Ramos (cell line): Measurements from ENCODE around the gene SBF2.
"Not testable (repeated sequence)": the region's sequence is repeated elsewhere in the genome, so short reads cannot be mapped to it uniquely, and the experiment has no call there.

Experiments
- in situ Hi-C: fragments of 300-500 bp; cut with MboI; formaldehyde crosslinking; loops from one replicate; pipeline ENCODE4 v1.14.3; 2022; ENCODE audit warnings: low sequenced_read_pairs; ENCODE audit not compliant: unreplicated experiment

Gene SBF2

DNA sequence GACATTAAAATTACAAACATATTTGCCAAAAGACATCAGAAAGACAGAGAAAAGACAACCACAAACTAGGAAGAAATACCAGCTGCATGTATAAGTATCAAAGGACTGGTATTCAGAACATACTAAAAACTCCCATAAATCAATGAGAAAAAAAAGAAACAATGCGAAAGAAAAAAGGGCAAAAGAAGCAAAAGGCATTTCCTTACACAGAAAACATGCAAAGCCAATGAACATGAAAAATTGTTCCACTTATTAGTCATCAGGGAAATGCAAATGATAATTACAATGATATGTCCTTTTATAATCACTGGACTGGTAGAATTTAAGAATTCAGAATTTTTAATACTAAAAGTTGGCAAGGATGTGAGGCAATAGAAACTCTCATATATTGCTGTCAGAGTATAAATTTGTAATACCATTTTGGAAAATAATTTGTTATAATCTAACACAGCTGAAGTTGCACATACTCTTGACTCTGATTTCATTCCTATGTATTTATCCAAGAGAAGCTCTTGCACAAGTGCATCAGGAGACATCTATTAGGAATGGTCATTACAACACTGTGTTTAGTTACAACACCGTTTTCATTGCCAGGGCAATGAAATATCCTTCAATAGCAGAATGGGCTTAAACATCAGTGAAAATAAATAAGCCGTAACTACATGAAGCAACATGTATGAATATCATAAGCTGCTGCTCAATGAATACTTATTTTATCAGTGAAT lies 350.5 kb downstream of the SBF2 start:
- in situ Hi-C loops: no loop called here

DNA sequence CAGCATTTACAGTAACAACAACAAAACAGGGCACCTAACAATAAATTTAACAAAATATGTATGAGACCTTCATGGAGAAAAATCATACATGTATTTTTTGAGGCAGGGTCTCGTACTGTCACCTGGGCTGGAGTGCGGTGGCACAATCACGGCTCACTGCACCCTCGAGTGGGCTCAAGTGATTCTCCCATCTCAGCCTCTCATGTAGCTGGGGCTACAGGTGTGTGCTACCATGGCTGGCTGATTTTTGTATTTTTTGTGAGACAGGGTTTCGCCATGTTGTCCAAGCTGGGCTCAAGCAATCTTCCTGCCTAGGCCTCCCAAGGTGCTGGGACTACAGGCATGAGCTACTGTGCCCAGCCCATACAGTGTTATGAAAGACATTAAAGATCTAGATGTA lies 352.0 kb downstream of the SBF2 start:
- in situ Hi-C loops: no loop called here

- in situ Hi-C loops: not testable (repeated sequence)
Measured at GRCh38 chr11:9939150-9939549, 354.9 kb downstream of the SBF2 start.

- in situ Hi-C loops: no loop called here
Measured at GRCh38 chr11:9936754-9937153, 357.3 kb downstream of the SBF2 start.

GRCh38 chr11:9932843-9933242 lies 361.2 kb downstream of the SBF2 start:
- in situ Hi-C loops: not testable (repeated sequence)

- in situ Hi-C loops: not testable (repeated sequence)
Measured at GRCh38 chr11:9930562-9931331, 363.3 kb downstream of the SBF2 start.

- in situ Hi-C loops: no loop called here
Measured at GRCh38 chr11:9927670-9928069, 366.3 kb downstream of the SBF2 start.

DNA sequence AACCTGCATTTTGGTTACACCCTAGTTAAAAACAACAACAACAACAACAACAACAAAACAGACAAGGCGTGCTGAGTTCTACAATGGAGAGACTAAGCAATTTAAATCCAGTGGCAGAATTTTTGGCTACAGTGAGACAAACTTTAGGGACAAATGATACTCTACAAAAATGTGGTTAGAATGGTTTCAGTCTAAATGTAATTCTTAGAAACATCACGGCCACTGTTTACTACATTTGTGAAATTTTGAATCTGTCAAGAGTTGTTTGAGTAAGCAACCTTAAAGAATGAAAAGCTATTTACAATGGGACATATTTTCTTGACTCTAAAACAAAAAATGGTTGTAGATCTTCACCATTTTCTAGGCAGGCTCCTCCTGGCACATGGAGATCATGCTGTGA lies 370.7 kb downstream of the SBF2 start:
- in situ Hi-C loops: no loop called here

DNA sequence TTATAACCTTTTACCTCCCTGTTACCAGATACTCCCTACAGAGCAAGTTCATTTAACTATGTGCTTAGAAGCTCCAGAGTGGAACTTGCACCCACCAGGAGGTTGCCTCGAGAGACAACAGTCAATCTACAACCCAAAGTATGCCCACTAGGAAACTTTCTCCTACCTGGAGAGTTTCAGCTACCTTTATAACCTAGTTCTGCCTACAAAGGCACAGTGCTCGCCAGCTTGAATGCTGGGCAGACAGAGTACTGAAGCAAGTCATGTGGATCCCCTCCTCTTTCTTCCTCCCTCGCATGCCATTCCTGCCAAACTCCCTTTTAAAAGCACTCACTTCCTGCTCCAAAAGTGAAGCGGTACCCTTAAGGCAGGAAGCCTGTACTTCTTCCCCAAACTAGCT lies 371.2 kb downstream of the SBF2 start:
- in situ Hi-C loops: no loop called here

- in situ Hi-C loops: no loop called here
Measured at GRCh38 chr11:9916480-9916879, 377.5 kb downstream of the SBF2 start.

- in situ Hi-C loops: no loop called here
Measured at GRCh38 chr11:9914064-9914463, 380.0 kb downstream of the SBF2 start.

DNA sequence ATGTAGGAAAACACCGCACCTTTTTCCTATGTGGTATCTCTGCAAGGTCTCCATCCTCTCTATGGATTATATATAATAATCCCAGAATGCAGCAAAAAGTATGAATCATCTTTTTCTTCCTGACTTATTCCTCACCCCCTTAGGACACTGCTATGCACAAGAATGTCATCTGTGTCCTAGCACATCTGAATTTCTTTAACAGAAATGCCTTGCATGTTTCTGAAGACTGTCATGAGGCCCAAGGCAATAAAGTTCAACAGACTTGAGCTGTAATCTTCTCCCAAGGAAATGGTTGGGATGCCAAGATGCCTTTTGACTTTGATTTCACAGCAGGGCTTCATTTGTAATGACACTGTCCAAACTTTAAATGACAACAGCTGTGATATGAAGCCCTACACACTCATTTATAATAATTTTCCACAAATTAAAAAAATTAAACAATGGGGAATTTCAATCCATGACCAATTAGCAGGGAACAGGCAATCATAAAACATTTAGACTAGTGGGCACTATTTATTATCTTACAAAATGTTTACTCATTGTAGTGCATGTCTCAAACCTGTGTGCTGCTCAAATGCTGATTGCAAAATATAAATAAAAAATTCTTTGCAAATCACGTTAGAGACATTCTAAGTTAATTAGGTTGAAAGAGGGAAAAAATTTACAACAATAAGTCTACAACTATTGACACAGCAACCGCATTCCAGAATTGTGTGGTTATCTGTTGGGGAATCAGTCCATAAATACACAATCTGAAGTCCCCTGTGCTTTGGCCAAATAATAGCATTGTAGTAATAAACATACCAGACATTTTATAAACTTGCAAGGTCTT lies 387.8 kb downstream of the SBF2 start:
- in situ Hi-C loops: no loop called here

DNA sequence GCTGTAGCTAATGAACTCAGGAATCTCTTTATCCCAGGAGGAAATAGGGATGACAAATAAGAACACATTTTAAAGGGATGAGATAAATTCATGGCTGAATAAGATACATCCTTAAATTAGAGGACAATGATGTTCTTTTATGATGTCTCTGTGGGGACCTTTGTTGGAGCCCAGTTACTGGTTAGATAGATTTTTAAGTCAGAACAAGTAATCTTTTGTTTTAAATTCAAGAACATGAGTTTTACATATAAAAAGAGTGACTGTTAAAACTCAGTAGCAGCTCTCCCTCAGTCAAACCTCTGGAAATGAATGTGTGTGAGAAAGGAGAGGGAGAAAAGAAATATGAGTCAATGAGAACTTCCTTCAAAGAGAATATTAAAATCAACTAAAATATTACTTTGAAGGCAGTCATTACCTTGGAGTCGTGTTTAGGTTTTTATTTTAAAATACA lies 388.5 kb downstream of the SBF2 start:
- in situ Hi-C loops: no loop called here

DNA sequence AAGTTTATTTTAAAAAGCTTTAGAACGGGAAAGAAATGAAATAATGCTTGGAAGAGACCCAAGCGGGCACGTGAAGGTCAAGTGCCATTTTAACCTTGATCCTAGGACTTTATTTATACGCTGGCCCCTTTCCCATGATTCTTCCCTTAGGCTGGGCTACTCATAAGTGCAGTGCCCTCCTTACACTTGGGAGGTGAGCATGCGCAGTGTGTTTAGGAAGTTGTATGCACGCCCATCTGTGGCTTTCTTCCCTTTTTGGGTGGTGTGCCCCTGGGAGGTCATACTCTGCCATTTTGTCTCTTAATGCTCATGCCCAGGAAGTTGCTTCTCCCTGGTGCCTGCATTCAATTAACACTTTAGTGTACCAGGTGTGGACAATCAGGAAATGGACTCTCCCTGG lies 390.4 kb downstream of the SBF2 start:
- in situ Hi-C loops: no loop called here

GRCh38 chr11:9901943-9902342 lies 392.1 kb downstream of the SBF2 start:
- in situ Hi-C loops: no loop called here

GRCh38 chr11:9900253-9900652 lies 393.8 kb downstream of the SBF2 start:
- in situ Hi-C loops: not testable (repeated sequence)

DNA sequence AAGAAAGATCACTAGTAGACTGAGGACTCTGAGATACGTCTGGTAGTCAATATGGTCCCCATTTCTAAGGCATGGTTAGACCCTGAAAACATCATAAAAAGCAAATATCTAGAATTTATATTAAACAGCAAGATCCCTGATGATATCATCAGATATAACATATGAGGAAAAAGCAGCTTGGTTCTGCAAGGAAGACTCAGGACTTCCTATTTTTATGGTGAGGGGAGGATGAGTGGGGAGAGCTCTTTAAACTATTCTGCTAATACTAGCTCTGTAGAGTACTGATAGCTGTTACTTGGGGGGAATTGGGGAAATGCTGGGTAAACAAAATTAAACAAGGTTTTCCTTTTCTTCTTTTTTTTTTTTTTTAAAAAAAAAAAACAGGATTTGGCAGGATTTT lies 394.3 kb downstream of the SBF2 start:
- in situ Hi-C loops: no loop called here

GRCh38 chr11:9896902-9897301 lies 397.1 kb downstream of the SBF2 start:
- in situ Hi-C loops: no loop called here

DNA sequence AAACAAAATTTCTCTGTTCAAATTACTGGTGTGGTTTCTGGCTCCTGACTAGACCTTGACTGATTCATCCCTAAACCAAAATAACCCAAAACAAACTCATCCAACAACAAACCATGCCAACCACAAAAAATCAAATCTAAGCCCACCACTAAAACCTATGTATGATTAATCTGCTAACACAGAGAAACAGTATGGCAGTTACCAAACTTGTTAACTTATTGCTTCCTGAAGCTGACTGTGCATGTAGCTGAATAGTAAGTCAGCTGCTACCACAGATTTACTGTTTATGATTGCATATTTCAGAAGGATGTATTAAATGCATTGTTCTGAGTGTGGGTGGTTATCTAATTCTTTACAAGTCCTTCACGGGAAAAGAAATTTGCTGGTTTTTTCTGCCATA lies 399.0 kb downstream of the SBF2 start:
- in situ Hi-C loops: no loop called here

DNA sequence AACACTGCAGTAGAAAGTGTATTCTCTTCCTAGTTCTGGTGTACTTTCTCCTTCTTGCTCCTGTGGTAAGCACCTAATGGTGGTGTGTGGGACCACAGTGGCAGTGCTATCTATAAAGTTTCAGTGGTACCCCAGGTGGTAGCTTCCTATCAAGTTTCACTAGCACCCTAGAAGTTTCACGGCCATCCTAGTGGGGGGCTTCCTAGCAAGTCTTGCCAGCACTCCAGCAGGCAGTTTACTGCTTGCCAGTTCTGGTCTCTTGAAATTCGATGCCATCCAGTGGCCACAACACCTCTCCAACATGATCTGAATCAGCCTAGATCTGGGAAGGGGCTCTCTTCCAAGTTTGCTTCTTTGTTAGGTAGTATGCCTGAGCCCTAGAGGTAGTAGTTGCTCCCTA lies 400.5 kb downstream of the SBF2 start:
- in situ Hi-C loops: no loop called here

- in situ Hi-C loops: no loop called here
Measured at GRCh38 chr11:9888938-9889337, 405.1 kb downstream of the SBF2 start.
